Ovary (tissue), 3 donors: ENCODE data around the gene WWOX.

Experiments
- CTCF ChIP-seq, 3 donors: fragments of 450-650 bp in 2 of 3; fragments of 200-600 bp in 1 of 3; IDR thresholded peaks; one replicate each; pipeline versions ENCODE4 v1.5.1 to v1.8.0; 2016 to 2022; ENCODE audit warnings: antibody characterized with exemption in 3 of 3, mild to moderate bottlenecking in 1 of 3
- EP300 ChIP-seq: sonication (generic); formaldehyde crosslinking; IDR thresholded peaks from one replicate; pipeline ENCODE4 v1.6.1; 2017; ENCODE audit warnings: antibody characterized with exemption
- POLR2A ChIP-seq: fragments of 450-650 bp; IDR thresholded peaks from one replicate; pipeline ENCODE4 v1.6.1; 2017; ENCODE audit warnings: antibody characterized with exemption, mild to moderate bottlenecking, moderate library complexity
- donor health status: DM: no; HTN: no; CAD: no.

- TF ChIP-seq CTCF (IDR thresholded peaks at IDR 0.05) (no peak), POLR2A (no peak), EP300 (no peak)
Measured at GRCh38 chr16:78487471-78487870, 388.0 kb downstream of the WWOX start.
